HEK293 (cell line): ENCODE data around the gene FCGBP.
"Not testable (repeated sequence)": the region's sequence is repeated elsewhere in the genome, so short reads cannot be mapped to it uniquely, and the experiment has no call there.

Source experiments
- CTCF ChIA-PET: fragments of 350-600 bp; formaldehyde crosslinking; extraction: SDS; loops from one replicate; lab custom pipeline; 2021; ENCODE audit warnings: antibody characterized with exemption; lab: Yijun Ruan, JAX
- POLR2A ChIA-PET: fragments of 300-600 bp; formaldehyde crosslinking; extraction: SDS; loops from one replicate; lab custom pipeline; 2020; ENCODE audit warnings: antibody characterized with exemption, inconsistent platforms; lab: Yijun Ruan, JAX
- H3K27ac ChIP-seq: fragments of 200-500 bp; sonication (Bioruptor generic); 2 replicates; pipeline ENCODE4 v1.5.1; 2014; ENCODE audit warnings: low read depth, low read length, control low read depth, inconsistent platforms; ENCODE audit errors: extremely low read depth
- H3K36me3 ChIP-seq, 2 experiments: fragments of 200-500 bp in 1 of 2; sonication (Bioruptor generic) in 1 of 2; 1 replicate in 1 of 2; 2 replicates in 1 of 2; pipeline ENCODE4 v1.5.1; 2014 to 2017; ENCODE audit warnings: inconsistent platforms in 2 of 2, low read length in 2 of 2; ENCODE audit not compliant: control insufficient read depth in 2 of 2, insufficient read depth in 1 of 2
- H3K4me1 ChIP-seq: fragments of 200-500 bp; sonication (Bioruptor generic); 2 replicates; pipeline ENCODE4 v1.5.1; 2014; ENCODE audit warnings: mild to moderate bottlenecking, low read length, inconsistent platforms; ENCODE audit not compliant: control insufficient read depth, insufficient read depth
- H3K4me3 ChIP-seq: 2 replicates; pipeline ENCODE4 v1.5.1; 2011; ENCODE audit warnings: low read depth, mild to moderate bottlenecking, control low read depth, low read length, moderate library complexity
- H3K9me3 ChIP-seq: fragments of 200-500 bp; sonication (Bioruptor generic); 2 replicates; pipeline ENCODE4 v1.5.1; 2014; ENCODE audit warnings: low read depth, low read length, inconsistent platforms; ENCODE audit not compliant: control insufficient read depth, insufficient read depth
- EGR2 ChIP-seq: fragments of 450-650 bp; formaldehyde crosslinking; IDR thresholded peaks from 2 replicates; pipeline ENCODE4 v1.5.1; 2016; ENCODE audit warnings: low read depth, missing biosample characterization, missing genetic modification characterization
- KLF1 ChIP-seq: fragments of 450-650 bp; formaldehyde crosslinking; IDR thresholded peaks from 2 replicates; pipeline ENCODE4 v1.5.1; 2016; ENCODE audit warnings: missing biosample characterization, missing genetic modification characterization
- REST ChIP-seq: fragments of 450-650 bp; formaldehyde crosslinking; IDR thresholded peaks from 2 replicates; pipeline ENCODE4 v1.5.1; 2016; ENCODE audit warnings: missing biosample characterization, missing genetic modification characterization

Gene FCGBP

GRCh38 chr19:39890755-39891551 is 43.5 kb downstream of the FCGBP start (continued):
- TF ChIP-seq KLF1 (tag by site-specific recombination) (peak; percentile 25; the same call in 1 of the 2 replicates), REST (tag by site-specific recombination) (no peak)

GRCh38 chr19:39889872-39890754 is 44.3 kb downstream of the FCGBP start:
- ChIA-PET POLR2A (interaction anchor here (1.5 kb wide), 1 partner anchor 80 kb away, joined by 3 read pairs; the partner anchor contains the start of gene PSMC4), CTCF (interaction anchor here (1.0 kb wide), 1 partner anchor 96 kb away, joined by 3 read pairs; no protein-coding TSS in a partner anchor)
- H3K36me3 ChIP-seq, H3K9me3 ChIP-seq, H3K27ac ChIP-seq, H3K4me3 ChIP-seq, H3K4me1 ChIP-seq: not testable (repeated sequence)
- 0 out of 2 replicates have a peak, but pooled peaks have one; percentile 21 for TF ChIP-seq EGR2 (tag by site-specific recombination)

- H3K4me3 ChIP-seq, H3K27ac ChIP-seq, H3K4me1 ChIP-seq, H3K36me3 ChIP-seq, POLR2A ChIA-PET, CTCF ChIA-PET, H3K9me3 ChIP-seq: not testable (repeated sequence)
These were observed 46.9 kb downstream of the FCGBP start for GRCh38 chr19:39887456-39887951.

- POLR2A ChIA-PET, H3K27ac ChIP-seq, CTCF ChIA-PET, H3K4me3 ChIP-seq, H3K9me3 ChIP-seq, H3K36me3 ChIP-seq, H3K4me1 ChIP-seq: not testable (repeated sequence)
These were observed 48.4 kb downstream of the FCGBP start for GRCh38 chr19:39885821-39886554.

- H3K9me3 ChIP-seq, H3K27ac ChIP-seq, H3K36me3 ChIP-seq, POLR2A ChIA-PET, H3K4me1 ChIP-seq, H3K4me3 ChIP-seq, CTCF ChIA-PET: not testable (repeated sequence)
These were observed 49.7 kb downstream of the FCGBP start for GRCh38 chr19:39884721-39885120.
